HAP-1 (cell line): ENCODE measurements around the gene SORCS3.

Source experiments
- DNase-seq, 2 experiments: peaks; one replicate each; pipeline ENCODE4 v3.0.0-alpha.2; 2016 to 2020; ENCODE audit warnings: low spot score in 2 of 2
- H3K27me3 ChIP-seq: fragments of 250-450 bp; sonication (Bioruptor Pico); 2 replicates; pipeline ENCODE4 v1.5.1; 2020; ENCODE audit warnings: low read depth, mild to moderate bottlenecking, moderate library complexity
- H3K36me3 ChIP-seq: fragments of 250-450 bp; sonication (Bioruptor Pico); replicated peaks from 2 replicates; pipeline ENCODE4 v1.5.1; 2020; ENCODE audit warnings: mild to moderate bottlenecking
- H3K4me1 ChIP-seq: fragments of 250-450 bp; sonication (Bioruptor Pico); 2 replicates; pipeline ENCODE4 v1.5.1; 2020; ENCODE audit warnings: mild to moderate bottlenecking
- H3K4me3 ChIP-seq: fragments of 250-450 bp; sonication (Bioruptor Pico); 2 replicates; pipeline ENCODE4 v1.5.1; 2020; ENCODE audit warnings: mild to moderate bottlenecking, moderate library complexity
- H3K9me3 ChIP-seq: fragments of 250-450 bp; sonication (Bioruptor Pico); 2 replicates; pipeline ENCODE4 v1.5.1; 2020; ENCODE audit warnings: mild to moderate bottlenecking, moderate library complexity
- in situ Hi-C: fragments of 300-500 bp; cut with MboI; formaldehyde crosslinking; loops from 3 replicates; pipeline ENCODE4 v1.14.3; 2020; ENCODE audit warnings: low sequenced_read_pairs, inconsistent platforms, mixed read lengths

SORCS3 gene

DNA sequence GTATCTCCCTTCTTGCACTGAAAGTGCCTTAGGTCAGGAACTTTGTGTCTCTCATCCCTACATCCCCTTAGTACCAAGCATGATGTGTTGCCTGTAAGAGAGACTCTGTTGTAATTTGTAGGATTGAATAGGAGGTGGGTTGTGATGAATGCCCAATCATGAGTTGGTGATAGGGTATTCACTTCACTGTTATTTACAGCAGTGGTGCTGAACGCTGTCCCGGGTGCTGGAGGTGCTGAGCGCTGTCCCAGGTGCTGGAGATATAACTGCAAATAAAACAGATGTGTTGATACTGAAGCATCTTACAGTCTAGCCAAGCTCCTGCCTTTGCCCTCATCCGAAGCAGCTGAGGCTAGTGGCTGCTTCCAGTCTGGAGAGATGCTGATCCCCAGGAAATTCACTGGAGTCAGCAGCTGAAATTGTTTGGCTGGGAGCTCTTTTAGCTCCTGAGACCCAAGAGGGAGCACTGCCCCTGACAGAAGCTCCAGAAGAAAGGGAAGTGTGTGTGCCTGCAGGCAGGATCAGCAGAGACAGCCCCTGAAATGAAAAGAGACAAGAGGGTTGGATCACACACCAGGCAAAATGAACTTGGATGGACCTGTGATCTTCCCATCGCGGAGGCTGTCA, 183.4 kb downstream of the SORCS3 start:
- in situ Hi-C loops = no loop called here
- DNase-seq = peak in 1 of 2 experiments; percentile 45
- no peaks in the 10 kb centered on the region for H3K27me3 ChIP-seq
- H3K4me3 ChIP-seq = no peak overlapping the region
- H3K4me1 ChIP-seq = no peaks in the 10 kb centered on the region
- no peaks in the 10 kb centered on the region for H3K9me3 ChIP-seq
- H3K36me3 ChIP-seq = no peaks in the 10 kb centered on the region

DNA sequence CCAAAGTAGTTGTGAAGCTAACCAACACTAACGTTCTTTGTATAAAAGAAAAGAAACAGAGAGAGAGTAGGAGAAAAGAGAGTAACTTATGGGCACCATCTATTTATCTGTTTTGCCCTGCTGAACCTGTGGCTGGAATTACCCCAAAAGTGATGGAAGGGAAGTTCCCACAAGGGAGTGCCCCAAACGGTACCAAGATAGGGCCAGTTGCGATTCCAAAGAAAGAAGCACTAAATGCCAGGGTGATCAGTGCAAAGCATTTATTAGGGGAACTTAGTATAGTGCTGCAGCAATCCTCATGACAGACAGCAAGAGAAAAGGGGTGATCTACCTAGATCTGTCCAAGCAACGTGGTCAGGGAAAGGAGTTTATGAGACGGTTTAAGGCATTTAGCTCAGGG, 190.2 kb downstream of the SORCS3 start:
- H3K9me3 ChIP-seq = no peaks in the 10 kb centered on the region
- H3K4me1 ChIP-seq = no peaks in the 10 kb centered on the region
- H3K36me3 ChIP-seq = no peaks in the 10 kb centered on the region
- no peak overlapping the region for H3K4me3 ChIP-seq
- DNase-seq = no peak
- H3K27me3 ChIP-seq = no peaks in the 10 kb centered on the region
- in situ Hi-C loops = no loop called here

DNA sequence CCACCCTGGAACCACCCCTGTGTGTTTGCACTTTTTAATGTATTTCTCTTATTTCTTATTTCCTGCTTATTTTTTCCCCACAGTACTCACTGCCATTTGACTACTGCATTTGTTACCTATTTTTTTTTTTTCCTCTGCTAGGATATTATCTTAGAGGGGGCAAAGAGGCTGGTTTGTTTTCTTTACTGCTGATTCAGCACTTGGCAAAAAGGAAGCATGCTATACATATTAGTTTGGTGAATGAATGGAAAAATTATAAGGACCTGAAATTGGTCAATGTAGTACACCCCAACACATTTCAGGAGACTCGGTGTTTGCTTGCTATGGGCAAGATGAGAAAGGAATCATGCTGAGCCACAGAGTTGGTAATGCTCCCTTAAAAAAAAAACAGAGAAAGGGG, 193.5 kb downstream of the SORCS3 start:
- no peaks in the 10 kb centered on the region for H3K27me3 ChIP-seq
- no peaks in the 10 kb centered on the region for H3K4me1 ChIP-seq
- no peaks in the 10 kb centered on the region for H3K36me3 ChIP-seq
- H3K4me3 ChIP-seq = no peak overlapping the region
- in situ Hi-C loops = no loop called here
- DNase-seq = no peak
- no peaks in the 10 kb centered on the region for H3K9me3 ChIP-seq

DNA sequence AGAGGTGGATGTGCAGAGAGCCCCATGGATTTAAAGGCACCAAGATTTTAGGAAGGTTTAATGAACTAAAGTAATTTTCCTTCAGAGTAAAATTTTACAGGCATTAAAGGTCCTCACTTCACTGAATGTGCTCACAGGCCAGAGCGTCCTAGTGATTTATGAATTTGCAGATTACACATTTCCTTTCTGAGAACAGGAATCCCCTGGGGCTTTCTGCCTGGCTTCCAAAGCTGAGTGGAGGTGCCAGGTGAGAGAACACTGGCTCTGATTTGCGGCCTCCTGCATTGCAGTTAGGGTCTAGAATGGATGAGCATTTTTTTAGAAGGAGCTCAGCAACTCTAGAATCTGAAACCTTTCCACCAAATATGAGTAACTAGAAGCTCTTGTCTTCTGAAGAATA, 194.3 kb downstream of the SORCS3 start:
- Histone ChIP-seq H3K4me3 (no peak overlapping the region), H3K27me3 (no peaks in the 10 kb centered on the region), H3K36me3 (no peaks in the 10 kb centered on the region), H3K4me1 (no peaks in the 10 kb centered on the region), H3K9me3 (no peaks in the 10 kb centered on the region)
- in situ Hi-C loops = no loop called here
- DNase-seq = no peak

DNA sequence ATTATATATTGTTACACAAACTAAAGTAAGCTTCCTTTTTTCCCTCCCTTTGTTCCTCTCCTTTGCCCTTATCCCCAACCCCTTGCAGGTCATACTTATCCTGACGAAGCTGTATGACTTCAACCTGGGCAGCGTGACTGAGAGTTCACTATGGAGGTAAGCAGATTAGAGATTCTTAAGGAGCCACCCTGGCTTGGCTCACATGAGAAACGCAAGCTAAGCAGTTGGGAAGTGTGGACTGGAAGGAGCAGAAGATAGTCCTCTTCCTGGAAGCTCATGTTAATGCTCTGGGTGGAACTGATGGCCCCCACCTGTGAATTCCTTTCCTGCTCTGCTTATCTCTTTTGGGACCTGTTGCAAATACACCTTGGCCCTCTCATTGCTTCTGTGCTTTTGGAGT, 201.6 kb downstream of the SORCS3 start:
- Histone ChIP-seq H3K9me3 (no peaks in the 10 kb centered on the region), H3K36me3 (no peaks in the 10 kb centered on the region), H3K4me3 (no peak overlapping the region), H3K27me3 (no peaks in the 10 kb centered on the region), H3K4me1 (no peaks in the 10 kb centered on the region)
- DNase-seq = no peak
- in situ Hi-C loops = no loop called here

DNA sequence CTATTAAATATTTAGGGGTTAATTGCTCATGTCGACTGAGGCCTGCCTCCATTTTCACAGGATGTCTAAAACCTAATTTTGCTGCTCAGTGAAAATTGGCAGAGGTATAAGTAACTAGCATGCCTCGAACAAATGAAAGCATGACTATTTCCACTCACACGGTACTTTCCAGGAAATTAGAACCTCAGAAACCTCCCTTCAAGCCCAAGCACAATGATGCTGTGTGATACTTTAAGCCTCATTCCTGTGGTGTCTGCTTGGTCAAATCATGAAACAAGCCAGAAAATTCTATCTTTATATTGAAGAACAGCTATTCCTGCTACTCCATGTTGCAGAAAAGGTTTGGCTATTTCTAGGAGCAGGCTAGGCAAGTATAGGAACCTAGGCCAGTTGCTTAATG, 203.0 kb downstream of the SORCS3 start:
- Histone ChIP-seq H3K27me3 (no peaks in the 10 kb centered on the region), H3K36me3 (no peaks in the 10 kb centered on the region), H3K9me3 (no peaks in the 10 kb centered on the region), H3K4me1 (no peaks in the 10 kb centered on the region), H3K4me3 (no peak overlapping the region)
- DNase-seq = no peak
- in situ Hi-C loops = no loop called here

DNA sequence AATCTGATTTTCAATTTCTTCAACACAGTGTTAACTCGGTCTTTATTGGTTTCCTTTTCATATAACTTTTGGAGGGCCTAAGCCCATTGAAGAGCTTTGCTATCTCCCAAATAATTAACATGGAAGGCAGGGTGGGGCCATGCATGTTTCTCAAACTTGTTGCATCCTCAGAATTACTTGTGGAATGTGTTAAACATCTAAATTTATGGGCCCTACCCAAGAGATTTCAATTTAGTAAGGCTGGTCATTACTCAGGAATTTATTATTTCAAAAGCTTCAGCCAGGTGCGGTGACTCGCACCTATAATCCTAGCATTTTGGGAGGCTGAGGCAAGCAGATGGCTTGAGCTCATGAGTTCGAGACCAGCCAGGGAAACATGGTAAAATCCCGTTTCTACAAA, 208.9 kb downstream of the SORCS3 start:
- no peak for DNase-seq
- Histone ChIP-seq H3K4me1 (no peaks in the 10 kb centered on the region), H3K27me3 (no peaks in the 10 kb centered on the region), H3K4me3 (no peak overlapping the region), H3K36me3 (no peaks in the 10 kb centered on the region), H3K9me3 (no peaks in the 10 kb centered on the region)
- in situ Hi-C loops = no loop called here

DNA sequence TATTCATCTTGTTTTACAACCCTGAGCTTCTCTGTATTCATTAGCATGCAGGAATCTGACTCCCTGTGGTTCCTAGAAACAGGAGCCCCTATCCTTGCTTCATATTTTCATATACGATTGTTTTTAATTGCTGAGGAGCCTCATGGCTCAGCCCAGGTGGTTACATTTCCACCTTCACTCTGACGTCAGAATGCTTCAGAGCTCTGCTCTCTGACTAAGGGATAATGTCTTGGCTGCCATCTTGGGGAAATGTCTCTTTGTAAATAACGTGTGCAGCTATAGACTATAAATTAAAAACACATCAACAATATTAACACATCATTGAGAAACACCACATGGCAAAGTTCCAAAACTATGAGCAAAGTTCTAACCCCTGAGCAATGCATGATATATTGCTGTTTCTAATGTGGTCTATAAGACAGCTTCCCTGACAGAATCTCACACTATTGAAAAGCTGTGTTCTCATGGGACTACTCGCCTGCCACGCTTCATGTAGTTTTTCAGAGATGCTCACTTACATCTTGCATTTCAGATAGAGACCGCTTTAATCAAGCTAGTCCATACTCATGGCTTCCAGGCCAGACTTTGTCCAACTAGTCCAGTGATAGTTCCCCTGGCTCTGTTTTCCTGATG, 227.0 kb downstream of the SORCS3 start:
- no peaks in the 10 kb centered on the region for H3K27me3 ChIP-seq
- H3K36me3 ChIP-seq = no peaks in the 10 kb centered on the region
- no peak for DNase-seq
- no peaks in the 10 kb centered on the region for H3K4me1 ChIP-seq
- no peak overlapping the region for H3K4me3 ChIP-seq
- in situ Hi-C loops = no loop called here
- no peaks in the 10 kb centered on the region for H3K9me3 ChIP-seq

DNA sequence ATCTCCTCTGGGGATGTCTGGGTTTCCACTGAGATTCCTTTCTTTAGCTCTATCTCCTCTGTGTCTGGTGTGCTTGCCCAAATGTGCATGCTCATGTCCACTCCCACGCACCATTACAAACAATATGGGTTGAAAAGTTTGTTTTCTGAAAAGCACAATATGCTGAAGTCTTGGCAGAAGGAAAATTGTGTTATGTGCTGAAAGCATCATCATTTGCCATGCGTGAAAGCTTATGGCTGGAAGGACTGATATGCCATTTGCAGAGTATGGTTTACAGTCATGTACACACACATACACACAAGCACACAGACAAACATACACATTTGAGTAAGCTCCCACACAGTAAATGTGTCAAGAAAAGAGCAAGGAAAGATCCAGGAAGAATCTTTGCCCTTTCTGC, 231.6 kb downstream of the SORCS3 start:
- DNase-seq = no peak
- Histone ChIP-seq H3K4me1 (no peaks in the 10 kb centered on the region), H3K4me3 (no peak overlapping the region), H3K27me3 (no peaks in the 10 kb centered on the region), H3K9me3 (no peaks in the 10 kb centered on the region), H3K36me3 (no peaks in the 10 kb centered on the region)
- in situ Hi-C loops = no loop called here

DNA sequence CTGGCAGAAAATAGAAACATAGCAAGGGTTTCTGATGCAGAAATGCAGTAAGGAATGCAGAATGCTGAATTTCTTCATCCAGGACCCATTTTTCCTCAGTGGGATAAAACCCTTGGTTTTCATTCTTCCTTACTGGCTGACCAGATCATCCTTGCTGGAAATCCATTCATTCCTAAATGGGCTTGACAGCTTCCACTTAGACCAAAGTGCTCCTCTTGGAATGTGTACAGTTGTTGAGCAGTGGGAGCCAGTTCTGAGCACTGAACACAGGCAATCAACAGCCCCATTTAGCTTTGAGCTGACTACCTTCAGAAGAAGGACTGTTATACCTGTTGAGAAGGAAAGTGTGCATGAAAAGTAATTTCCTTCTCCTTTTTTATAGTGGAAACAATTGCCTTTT, 232.1 kb downstream of the SORCS3 start:
- no peak for DNase-seq
- H3K4me3 ChIP-seq = no peak overlapping the region
- H3K27me3 ChIP-seq = no peaks in the 10 kb centered on the region
- no peaks in the 10 kb centered on the region for H3K36me3 ChIP-seq
- H3K9me3 ChIP-seq = no peaks in the 10 kb centered on the region
- no peaks in the 10 kb centered on the region for H3K4me1 ChIP-seq
- in situ Hi-C loops = no loop called here

DNA sequence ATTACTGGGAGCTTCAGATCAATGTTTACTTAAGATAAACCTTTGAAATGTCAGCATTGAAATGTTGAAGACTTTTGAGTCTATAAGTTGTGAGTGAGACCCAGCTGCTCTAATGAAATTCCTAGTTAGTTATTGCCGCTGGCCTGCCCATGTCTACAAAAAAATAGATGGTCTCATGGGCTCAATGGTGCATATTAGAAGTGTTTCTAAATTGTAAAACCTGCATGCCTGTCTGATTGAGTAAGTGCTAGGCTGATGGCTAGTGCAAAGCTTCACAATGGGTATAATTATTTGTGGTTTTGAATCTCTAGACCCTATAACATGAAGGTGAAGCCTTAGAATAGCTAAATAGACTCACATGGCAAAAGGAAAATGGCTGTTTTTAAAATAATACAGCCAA, 234.5 kb downstream of the SORCS3 start:
- H3K27me3 ChIP-seq = no peaks in the 10 kb centered on the region
- H3K4me3 ChIP-seq = no peak overlapping the region
- no peak for DNase-seq
- no peaks in the 10 kb centered on the region for H3K36me3 ChIP-seq
- H3K4me1 ChIP-seq = no peaks in the 10 kb centered on the region
- H3K9me3 ChIP-seq = no peaks in the 10 kb centered on the region
- in situ Hi-C loops = no loop called here

DNA sequence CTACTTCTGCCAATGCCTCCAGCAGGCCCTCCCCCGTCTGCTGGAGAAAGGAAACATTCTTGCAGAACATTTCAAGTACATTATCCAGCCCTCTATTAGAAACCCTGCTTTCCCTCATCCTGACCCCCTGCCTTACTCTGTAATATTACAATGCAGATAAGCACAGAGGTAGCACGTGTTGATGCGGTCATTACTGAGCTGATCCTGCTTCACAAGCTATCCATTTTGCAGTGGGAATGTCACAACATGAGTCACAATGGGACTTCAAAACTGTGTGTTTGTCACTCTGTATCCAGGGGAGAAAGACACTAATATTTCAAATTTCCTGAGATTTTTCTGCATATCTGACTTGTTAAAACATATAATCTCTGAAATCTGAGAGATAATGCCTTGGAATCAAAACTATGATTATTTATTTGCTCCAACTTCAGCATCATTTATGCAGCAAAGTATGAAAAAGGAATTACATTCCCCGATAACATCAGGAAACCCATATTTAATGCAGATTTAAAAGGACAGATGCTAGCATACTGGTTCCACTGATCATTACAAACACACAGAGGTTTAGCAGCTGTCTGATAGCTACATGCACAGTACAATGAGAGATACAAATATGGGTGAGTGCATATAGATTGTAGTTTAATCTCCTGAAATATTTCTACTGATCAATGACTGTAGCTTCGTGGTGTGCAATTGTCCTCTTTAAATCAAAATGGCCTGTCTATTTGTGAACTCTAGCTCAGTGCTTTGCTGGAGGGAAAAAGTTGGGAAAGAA, 239.7 kb downstream of the SORCS3 start:
- H3K4me3 ChIP-seq = no peak overlapping the region
- no peaks in the 10 kb centered on the region for H3K4me1 ChIP-seq
- in situ Hi-C loops = no loop called here
- no peaks in the 10 kb centered on the region for H3K27me3 ChIP-seq
- no peaks in the 10 kb centered on the region for H3K36me3 ChIP-seq
- DNase-seq = no peak
- H3K9me3 ChIP-seq = no peaks in the 10 kb centered on the region

DNA sequence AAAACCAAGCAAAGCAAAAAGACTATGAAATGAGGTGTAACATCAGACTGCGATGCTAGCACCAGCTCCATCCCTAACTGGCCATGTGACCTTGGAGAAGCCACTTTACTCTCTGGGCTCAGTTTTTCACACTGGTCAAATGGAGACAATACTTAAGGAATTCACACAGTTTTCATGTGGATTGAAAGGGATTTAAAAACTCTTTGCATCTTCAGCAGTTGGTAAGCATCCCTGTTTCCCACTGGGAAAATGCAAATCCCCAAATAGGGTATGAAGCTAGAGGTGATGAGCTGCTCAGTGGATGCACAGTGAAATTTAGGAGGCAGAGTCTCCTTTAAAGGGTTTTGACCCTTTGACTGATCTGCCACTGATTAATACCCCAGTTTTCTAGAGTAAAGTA, 240.7 kb downstream of the SORCS3 start:
- H3K4me3 ChIP-seq = no peak overlapping the region
- in situ Hi-C loops = no loop called here
- no peaks in the 10 kb centered on the region for H3K36me3 ChIP-seq

DNA sequence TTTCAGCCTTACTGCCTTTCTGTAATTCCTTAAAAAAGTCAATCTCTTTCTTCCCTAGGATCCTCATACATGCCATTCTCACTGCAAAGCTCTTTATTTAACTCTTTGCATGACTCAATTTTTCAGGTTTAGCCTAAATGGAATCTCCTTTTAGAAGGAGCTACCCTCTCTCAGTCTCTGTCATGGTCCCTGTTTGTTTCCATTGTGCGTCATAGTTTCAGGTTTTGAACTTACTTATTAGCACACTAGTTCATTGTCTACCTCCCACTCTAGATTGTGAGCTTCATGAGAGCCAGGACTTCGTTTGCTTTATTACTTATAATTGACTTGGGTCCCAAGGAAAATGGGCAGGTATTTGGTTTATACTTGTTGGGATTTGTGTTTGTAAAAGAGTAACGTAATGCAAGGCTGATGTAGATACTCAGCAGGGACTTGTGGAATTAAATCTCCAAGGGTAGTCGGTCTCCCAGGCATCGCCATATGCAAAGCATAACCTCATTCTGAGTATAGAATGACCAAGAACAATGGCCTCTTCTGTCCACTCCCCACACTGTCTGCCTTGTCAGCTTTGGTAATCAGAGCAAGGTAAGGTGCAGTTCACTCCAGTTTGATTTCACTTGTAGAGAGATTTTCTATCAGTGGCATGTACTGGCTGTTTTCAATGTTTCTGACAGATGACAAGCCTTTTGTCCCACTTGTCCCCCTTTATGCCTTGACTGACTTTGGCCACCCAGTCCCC, 252.0 kb downstream of the SORCS3 start:
- H3K9me3 ChIP-seq = no peaks in the 10 kb centered on the region
- no peak overlapping the region for H3K4me3 ChIP-seq
- no peak for DNase-seq
- no peaks in the 10 kb centered on the region; the same call in 1 of the 2 replicates for H3K27me3 ChIP-seq
- H3K4me1 ChIP-seq = no peaks in the 10 kb centered on the region
- in situ Hi-C loops = no loop called here
- no peaks in the 10 kb centered on the region for H3K36me3 ChIP-seq

More for the DNA sequence above, 240.7 kb downstream of the SORCS3 start:
- Histone ChIP-seq H3K27me3 (no peaks in the 10 kb centered on the region), H3K4me1 (no peaks in the 10 kb centered on the region), H3K9me3 (no peaks in the 10 kb centered on the region)
- no peak for DNase-seq
